GM12872 (cell line): ENCODE results near the gene RAB5IF.

ENCODE experiments used
- TF ChIP-seq, protein P1 (sequence below): IDR thresholded peaks from 3 replicates; pipeline ENCODE4 v1.5.1; 2011; ENCODE audit warnings: low read depth, mild to moderate bottlenecking, low read length, moderate library complexity; ENCODE audit not compliant: insufficient read depth

RAB5IF gene

DNA sequence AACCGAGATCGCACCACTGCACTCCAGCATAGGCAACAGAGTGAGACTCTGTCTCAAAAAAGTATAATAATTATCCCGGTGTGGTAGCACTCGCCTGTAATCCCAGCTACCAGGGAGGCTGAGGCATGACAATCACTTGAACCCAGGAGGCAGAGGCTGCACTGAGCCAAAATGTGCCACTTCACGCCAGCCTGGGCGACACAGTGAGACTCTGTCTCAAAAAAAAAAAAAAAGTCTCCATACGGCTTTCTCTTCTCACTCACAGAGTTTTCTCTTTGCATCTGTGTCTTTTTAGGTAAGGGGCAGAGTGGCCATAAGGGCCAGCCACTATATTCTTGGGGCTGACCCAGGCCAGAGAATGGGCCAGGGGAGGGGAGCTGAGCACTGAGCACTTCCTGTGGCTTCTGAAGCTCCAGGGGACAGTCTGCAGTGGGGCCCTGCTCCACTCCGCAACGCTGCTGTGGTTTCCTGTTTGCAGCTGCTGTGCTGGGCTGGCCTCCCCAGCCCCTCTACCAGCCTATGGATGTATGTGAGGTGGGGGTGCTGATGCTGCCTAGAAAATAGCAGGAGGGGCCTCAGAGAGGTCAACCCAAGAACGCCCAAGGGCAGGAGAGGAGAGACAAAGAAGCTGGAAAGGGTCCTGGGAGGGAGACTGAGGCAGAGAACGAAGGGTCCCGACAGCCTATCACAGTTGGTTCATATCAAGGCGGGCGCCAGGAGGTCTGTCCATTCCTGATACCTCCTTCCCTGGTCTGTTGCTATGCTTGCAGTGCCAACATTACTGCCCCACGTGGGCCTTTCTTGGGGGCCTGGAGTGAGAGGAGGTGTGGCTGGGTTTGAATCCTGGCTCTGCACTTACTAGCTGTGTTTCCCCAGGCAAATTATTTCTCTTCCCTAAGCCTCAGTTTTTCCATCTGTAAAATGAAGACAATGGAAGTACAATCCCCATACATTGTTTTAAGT, 24.4 kb downstream of the RAB5IF start:
- TF ChIP-seq, protein P1, sequence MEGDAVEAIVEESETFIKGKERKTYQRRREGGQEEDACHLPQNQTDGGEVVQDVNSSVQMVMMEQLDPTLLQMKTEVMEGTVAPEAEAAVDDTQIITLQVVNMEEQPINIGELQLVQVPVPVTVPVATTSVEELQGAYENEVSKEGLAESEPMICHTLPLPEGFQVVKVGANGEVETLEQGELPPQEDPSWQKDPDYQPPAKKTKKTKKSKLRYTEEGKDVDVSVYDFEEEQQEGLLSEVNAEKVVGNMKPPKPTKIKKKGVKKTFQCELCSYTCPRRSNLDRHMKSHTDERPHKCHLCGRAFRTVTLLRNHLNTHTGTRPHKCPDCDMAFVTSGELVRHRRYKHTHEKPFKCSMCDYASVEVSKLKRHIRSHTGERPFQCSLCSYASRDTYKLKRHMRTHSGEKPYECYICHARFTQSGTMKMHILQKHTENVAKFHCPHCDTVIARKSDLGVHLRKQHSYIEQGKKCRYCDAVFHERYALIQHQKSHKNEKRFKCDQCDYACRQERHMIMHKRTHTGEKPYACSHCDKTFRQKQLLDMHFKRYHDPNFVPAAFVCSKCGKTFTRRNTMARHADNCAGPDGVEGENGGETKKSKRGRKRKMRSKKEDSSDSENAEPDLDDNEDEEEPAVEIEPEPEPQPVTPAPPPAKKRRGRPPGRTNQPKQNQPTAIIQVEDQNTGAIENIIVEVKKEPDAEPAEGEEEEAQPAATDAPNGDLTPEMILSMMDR, result no peak

DNA sequence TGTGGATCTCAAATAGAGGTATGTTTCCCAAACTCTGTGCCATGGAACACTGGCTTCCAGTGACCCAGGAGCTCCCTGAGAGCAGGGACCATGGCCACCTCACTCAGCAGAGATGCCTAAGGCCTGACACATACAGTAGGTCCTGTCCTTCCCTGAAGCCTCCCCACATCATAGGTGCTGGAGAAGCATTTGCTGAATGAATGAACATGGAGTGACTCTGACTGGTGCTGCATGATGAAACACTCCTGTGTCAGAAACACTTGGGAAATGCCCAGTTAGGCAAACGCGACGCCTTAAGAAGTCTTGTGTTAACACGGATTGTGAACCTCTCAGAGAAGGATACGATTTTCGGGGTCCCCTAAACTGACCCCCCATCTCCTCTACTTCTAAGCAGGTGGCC, 26.1 kb downstream of the RAB5IF start:
- TF ChIP-seq, protein P1, result no peak

DNA sequence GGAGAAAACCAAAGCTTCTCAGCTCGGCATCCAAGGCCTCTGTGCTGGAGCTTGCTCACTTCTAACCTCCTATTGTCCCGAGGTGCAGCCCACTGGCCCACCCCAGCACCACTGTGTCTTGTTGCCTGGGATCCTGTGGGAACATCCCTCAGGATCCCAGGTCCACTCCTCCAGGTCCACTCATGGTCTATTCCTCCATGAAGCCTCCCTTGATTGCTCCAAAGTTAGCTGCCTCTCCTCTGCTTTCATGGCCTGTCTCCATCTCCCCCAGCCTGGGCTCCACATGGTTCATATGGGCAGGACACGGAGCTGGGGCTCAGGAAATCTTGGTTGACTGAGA, 26.5 kb downstream of the RAB5IF start:
- TF ChIP-seq, protein P1, result no peak

DNA sequence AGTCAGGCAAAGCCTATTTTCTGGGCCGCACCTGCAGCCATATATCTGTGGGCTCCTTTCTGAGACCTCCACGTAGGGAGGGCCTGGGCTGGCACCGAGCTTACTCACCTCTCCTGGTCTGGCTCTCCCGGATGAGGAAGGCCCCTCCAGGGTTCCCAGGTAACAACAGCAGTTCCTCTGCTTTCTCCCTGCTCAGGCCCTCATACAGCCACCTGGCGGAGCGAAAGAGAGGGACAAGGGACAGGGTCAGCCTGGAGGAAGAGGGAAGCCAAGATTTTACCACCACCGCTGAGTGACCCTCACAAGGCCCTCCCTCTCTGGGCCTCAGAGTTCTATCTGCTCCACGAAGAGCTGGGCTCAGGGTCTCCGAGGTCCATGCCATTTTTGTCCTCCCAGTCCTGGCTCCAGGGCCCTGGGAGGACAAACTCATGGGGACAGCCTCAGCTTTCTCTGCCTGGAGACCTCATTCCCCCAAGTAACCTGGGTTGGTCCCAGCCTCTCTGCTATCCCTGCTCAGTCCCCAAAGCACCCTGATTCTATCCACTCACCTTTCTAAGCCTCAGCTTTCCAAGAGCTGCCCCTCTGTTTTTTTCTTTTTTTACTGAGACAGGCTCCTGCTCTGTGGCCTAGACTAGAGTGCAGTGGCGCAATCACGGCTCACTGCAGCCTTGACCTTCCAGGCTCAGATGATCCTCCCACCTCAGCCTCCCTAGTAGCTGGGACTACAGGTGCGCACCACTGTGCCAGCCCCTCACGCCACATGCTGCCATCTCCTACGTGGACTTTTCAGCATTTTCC, 27.1 kb downstream of the RAB5IF start:
- TF ChIP-seq, protein P1, result no peak

DNA sequence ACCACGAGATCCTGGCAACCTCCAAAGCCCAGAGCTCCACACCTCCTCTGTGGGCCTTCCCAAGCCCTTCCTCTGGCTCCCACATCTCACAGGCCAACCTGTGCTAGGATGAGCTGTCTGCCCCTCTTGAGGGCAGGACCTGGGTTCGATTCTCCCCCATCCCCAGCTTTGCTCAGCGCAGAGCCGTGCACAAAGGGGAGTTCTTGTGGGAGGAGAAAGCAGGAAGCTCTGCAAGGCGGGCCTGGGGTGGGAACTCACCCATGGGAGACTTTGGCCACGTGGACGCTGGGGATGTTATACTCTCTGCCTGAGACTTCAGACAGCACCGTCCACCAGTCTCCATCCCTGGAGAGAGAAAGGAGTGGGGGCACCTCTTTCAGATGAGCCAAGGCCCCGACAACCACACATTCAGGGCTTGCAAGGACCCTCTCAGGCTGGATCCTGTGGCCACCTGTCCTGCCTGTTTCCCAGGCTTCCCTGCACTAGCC, 27.8 kb downstream of the RAB5IF start:
- TF ChIP-seq, protein P1, result no peak

DNA sequence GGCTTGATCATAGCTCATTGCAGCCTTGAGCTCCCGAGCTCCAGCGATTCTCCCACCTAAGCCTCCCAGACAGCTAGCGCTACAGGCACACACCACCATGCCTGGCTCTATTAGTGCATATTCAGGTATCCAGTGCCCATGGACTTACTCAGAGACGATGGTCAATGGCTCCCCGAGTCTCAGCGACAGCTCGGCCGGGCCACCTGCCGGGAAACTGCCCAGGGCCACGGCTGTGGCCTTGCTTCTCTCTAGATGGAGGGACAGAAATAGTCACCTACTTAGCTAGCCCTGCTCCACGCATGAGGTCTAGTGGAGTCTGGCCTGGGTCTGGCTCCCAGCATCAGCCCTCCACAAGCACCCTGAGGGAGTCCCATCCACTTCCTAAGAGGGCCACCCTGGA, 28.8 kb downstream of the RAB5IF start:
- TF ChIP-seq, protein P1, result no peak

DNA sequence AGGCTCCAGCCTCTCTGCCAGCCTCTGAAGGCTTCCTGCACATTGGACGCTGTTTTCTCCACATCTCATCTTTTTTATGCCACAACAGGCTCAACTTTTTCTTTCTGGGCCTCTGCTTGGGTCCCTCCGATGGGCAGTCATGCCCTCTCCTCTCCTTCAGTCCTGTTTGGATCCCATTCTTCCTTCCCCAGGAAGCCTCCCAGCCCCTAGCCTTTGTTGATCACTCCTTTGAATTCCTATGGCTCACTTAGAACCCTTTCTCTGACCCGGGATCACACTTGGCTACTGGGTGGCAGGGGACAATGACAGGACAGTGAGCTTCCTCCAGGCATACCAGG, 35.9 kb downstream of the RAB5IF start:
- TF ChIP-seq, protein P1, result no peak
